ENCODE measurements around the gene ZNF750. TPM values are rescaled to one million over a fixed set of nuclear protein-coding genes. Genes with fewer than 3 reads are reported as not detected.

ZNF750 gene
- total RNA-seq, 1 donor from 2014 or later: under 0.01 TPM

DNA sequence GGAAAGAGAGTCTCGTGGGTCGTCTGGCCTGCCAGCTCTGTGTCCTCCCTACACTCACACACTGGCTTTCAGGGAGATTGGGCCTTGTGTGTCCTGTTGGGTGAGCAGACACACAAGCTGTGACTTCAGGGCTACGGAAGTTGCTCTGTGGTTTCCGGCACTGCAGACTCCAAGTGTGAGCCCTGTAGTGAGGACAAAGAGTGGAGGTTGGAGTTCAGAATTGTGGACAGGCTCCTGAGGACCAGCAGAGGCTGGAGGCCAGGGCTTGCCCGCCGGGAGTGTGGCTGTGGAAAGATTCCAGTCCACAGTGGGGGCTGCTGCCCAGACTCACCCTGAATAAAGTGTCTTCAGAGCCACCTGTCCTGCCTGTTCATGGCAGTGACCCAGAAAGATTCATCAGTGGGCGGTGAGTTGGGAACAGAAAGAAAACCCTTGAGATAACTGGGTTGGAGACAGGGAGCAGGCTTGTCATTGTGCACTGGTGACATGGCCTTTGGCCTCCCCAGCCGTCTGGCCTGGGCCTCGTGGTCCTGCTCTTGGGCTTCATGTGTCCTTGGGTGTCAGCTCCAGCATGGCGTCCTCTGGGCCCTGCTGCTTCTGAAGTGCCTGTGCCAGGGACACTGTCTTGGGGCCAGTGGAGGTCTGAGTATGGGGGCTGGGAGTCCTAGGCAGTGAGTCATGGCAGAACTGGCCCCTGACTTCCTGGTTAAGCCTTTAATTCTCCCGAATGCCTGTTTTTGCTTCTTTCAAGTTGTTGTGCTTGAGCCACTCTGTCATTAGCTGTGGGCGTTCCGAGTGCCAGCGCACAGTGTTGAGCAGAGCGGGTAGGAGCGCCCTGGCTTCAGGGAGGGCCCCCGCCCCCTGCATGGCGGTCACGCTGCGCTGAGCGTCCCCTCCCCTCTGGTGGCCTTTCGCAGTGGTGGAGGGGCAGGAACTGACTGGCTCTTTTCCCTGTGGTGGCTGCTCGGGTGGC is 19.9 kb upstream of the ZNF750 start:
- DNase-seq (ENCODE audit: low read depth, low spot score): peak; percentile 44

GRCh38 chr17:82858376-82859126 is 18.7 kb upstream of the ZNF750 start:
- no peak for DNase-seq (ENCODE audit: low read depth, low spot score)

DNA sequence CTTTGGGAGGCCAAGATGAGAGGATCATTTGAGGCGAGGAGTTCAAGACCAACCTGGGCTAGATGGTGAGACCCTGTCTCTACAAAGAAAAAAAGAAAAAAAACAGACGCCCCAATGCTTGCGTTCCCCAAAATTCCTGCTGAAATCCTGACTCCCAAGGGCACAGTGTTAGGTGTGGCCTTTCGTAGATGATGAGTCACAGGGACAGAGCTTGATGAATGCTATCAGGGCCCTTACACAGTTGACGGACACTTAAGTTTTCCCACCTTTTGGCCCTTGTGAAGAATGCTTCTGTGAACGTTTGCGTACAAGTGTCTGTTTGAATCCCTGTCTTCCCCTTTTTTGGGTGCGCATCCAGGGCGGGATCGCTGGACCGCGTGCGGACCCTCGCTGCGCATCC is 16.5 kb upstream of the ZNF750 start:
- no peak for DNase-seq (ENCODE audit: low read depth, low spot score)

GRCh38 chr17:82854226-82854625 is 14.4 kb upstream of the ZNF750 start:
- DNase-seq (ENCODE audit: low read depth, low spot score): no peak

DNA sequence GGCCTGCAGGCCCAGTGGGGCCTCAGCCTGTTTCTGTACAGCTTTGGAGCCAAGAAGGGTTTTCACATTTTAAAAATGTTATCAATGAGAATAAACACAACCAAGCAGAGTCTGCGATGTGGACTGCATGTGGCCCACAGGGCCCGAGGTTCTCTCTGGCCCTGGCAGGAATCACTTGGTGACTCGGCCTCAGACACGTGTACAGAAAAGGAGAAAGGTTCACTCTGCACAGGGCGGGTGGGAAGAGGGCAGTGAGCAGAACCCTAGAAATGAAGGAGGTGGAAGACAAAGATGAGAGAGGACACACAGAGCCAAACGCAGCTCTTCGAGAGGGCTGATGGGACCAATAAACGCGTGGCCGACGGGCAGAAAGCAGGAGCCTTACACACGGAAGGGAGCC is 11.6 kb upstream of the ZNF750 start:
- DNase-seq (ENCODE audit: low read depth, low spot score): no peak

DNA sequence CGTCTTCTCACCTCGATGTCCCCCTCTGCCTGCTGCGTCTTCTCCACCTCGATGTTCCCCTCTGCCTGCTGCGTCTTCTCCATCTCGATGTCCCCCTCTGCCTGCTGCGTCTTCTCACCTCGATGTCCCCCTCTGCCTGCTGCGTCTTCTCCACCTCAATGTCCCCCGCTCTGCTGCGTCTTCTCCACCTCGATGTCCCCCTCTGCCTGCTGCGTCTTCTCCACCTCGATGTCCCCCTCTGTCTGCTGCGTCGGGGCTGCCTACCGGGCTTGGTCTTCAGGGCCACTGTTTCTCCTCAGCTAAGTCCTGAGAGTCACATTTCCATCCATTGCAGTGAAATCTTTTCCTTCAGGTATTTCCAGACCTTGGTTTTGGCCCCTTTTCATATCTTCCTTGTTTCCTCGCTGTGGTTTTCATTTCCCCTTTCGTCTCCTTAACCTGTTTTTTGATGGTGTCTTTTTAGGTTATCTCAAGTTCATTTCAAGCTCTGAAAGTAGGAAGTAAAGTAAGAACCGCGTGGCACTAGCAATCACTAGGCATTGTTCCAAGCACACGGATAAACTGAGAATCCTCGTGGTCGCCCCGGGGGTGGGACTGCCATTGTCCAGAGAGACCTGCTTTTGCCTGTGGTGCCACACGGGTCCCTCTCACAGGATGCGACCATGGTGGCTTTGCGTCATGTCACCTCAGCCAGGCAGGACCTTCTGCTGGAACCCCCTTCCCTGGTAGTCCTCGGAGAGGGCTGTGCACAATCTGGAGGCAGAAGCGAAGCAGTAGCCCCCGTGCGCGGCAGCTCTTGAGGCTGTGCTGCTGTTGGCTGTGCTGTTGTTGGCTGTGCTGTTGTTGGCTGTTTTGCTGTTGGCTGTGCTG is 9.5 kb upstream of the ZNF750 start:
- DNase-seq (ENCODE audit: low read depth, low spot score): no peak

GRCh38 chr17:82848022-82848592 is 8.3 kb upstream of the ZNF750 start:
- no peak for DNase-seq (ENCODE audit: low read depth, low spot score)

DNA sequence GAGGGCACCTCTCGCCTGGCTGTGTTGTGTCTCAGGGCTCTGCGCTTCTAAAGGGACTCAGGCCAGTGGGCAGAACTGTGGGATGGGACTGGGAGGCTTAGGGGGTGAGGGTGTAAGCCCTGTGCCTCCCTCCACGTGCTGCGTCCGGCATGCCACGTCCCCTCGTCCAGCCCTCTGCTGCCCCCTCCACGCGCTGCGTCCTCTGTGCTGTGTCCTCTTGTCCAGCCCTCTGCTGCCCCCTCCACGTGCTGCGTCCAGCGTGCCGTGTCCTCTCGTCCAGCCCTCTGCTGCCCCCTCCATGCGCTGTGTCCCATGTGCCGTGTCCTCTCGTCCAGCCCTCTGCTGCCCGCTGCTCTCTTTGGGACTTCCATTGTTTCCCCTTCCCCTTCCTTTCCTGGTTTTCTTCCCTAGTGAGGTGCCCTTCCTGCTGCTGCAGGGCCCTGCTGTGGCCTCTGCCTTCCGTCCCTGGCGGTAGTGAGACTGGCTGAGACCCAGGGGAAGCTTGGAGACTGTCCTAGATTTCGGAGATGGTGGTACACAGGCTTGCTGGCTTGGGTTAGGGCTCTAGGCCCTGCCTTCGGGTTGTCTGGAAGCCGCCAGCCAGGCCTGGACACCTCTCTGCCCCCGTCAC is 6.4 kb upstream of the ZNF750 start:
- no peak for DNase-seq (ENCODE audit: low read depth, low spot score)

DNA sequence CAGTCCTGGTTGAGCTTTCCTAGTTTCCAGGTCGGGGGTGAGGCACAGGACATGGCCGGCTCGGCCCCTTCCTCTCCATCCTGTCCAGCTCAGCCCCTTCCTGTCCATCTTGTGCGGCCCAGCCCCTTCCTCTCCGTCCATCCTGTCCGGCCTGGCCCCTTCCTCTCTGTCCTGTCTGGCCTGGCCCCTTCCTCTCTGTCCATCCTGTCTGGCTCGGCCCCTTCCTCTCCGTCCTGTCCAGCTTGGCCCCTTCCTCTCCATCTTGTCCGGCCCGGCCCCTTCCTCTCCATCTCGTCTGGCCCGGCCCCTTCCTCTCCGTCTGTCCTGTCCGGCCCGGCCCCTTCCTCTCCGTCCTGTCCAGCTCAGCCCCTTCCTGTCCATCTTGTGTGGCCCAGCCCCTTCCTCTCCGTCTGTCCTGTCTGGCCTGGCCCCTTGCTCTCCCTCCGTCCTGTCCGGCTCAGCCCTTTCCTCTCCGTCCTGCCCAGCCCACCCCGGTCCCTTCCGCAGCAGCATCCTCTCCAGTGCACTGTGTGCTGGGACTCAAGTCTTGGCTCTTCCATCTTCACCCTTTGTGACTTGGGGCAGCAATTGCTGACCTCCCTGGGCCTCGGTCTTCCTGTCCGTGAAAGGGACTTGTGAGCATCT is 5.5 kb upstream of the ZNF750 start:
- DNase-seq (ENCODE audit: low read depth, low spot score): peak; percentile 62

GRCh38 chr17:82844796-82845162 is 5.0 kb upstream of the ZNF750 start:
- DNase-seq (ENCODE audit: low read depth, low spot score): no peak

GRCh38 chr17:82843904-82844680 is 4.3 kb upstream of the ZNF750 start:
- no peak for DNase-seq (ENCODE audit: low read depth, low spot score)

GRCh38 chr17:82841921-82842596 is 2.2 kb upstream of the ZNF750 start:
- DNase-seq (ENCODE audit: low read depth, low spot score): no peak

GRCh38 chr17:82840431-82840831 is 609 bp upstream of the ZNF750 start:
- no peak for DNase-seq (ENCODE audit: low read depth, low spot score)

DNA sequence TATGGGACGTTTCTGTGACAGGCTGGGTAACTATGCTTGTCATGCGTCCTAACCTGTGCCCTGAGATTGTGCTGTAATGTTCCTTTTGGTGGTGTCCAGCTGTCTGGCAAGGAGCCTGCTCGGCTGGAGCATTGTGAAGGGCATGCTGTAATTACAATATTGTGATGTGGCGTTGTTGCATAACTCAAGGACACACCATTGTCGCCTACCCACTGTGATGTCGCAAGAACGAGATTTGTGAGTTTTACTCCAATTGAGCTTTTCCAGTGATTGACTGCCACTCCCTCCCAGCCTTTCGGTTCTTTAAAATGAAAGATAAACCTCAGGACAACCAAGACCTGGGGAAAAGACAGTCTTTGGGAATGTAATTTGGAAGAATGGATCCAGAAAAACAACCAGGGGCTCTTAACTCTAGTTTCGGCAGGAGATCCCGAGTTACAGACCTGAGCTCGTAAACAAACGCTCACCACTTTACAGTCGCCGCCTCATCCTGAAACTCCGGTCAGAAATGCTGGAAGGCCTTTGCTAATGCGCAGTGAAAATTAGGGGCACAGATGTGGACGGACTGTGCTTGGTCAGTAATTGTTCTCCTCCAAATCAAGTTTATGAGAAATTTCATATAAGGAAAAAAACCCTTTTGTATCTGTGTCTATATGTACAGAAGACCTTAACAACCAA is 1.3 kb downstream of the ZNF750 start:
- no peak for DNase-seq (ENCODE audit: low read depth, low spot score)

- DNase-seq (ENCODE audit: low read depth, low spot score): no peak
Observed at GRCh38 chr17:82837586-82838320, 2.1 kb downstream of the ZNF750 start.

GRCh38 chr17:82836823-82837357 is 2.9 kb downstream of the ZNF750 start:
- no peak for DNase-seq (ENCODE audit: low read depth, low spot score)

GRCh38 chr17:82835766-82836512 is 3.9 kb downstream of the ZNF750 start:
- no peak for DNase-seq (ENCODE audit: low read depth, low spot score)
